Memory B cell (primary cell): ENCODE data around the gene SPEN.
"Not testable (repeated sequence)": the region's sequence is repeated elsewhere in the genome, so short reads cannot be mapped to it uniquely, and the experiment has no call there.

ENCODE experiments used
- ATAC-seq: fragments of 150-1000 bp; cut with Tn5 transposase; 2 replicates; pipeline ENCODE4 v1.10.0; 2021; ENCODE audit warnings: low read depth, mild to moderate bottlenecking, moderate library complexity
- DNase-seq, 2 donors: peaks; one replicate each; pipeline ENCODE4 v3.0.0; 2022; ENCODE audit warnings: low spot score in 2 of 2
- H3K27ac Mint-ChIP-seq: one replicate; pipeline ENCODE4 v1.8.0; 2022; ENCODE audit warnings: mild to moderate bottlenecking, moderate library complexity, mixed read lengths
- H3K27me3 Mint-ChIP-seq: one replicate; pipeline ENCODE4 v1.8.0; 2022; ENCODE audit warnings: mixed read lengths
- H3K36me3 Mint-ChIP-seq: one replicate; pipeline ENCODE4 v1.8.0; 2022; ENCODE audit warnings: mild to moderate bottlenecking, mixed read lengths
- H3K4me1 Mint-ChIP-seq: one replicate; pipeline ENCODE4 v1.8.0; 2022; ENCODE audit warnings: mixed read lengths
- H3K4me3 Mint-ChIP-seq: one replicate; pipeline ENCODE4 v1.8.0; 2022; ENCODE audit warnings: mild to moderate bottlenecking, moderate library complexity, mixed read lengths
- H3K9me3 Mint-ChIP-seq: one replicate; pipeline ENCODE4 v1.8.0; 2022; ENCODE audit warnings: mixed read lengths

Gene SPEN

GRCh38 chr1:15820478-15820877 is 27.0 kb upstream of the SPEN start:
- H3K4me1 Mint-ChIP-seq: peaks cover 3% of the 10 kb centered on the region
- H3K27ac Mint-ChIP-seq: no peak overlapping the region
- no peaks in the 10 kb centered on the region for H3K36me3 Mint-ChIP-seq
- no peak overlapping the region for H3K4me3 Mint-ChIP-seq
- ATAC-seq (no peak), DNase-seq (no peak)
- H3K9me3 Mint-ChIP-seq: no peaks in the 10 kb centered on the region
- no peaks in the 10 kb centered on the region for H3K27me3 Mint-ChIP-seq

- DNase-seq (no peak), ATAC-seq (peak; percentile 17)
- H3K4me1 Mint-ChIP-seq: peaks cover 29% of the 10 kb centered on the region
- H3K27me3 Mint-ChIP-seq: no peaks in the 10 kb centered on the region
- peak overlapping the region; percentile 46 for H3K27ac Mint-ChIP-seq
- H3K36me3 Mint-ChIP-seq: no peaks in the 10 kb centered on the region
- no peak overlapping the region for H3K4me3 Mint-ChIP-seq
- H3K9me3 Mint-ChIP-seq: no peaks in the 10 kb centered on the region
Observed at GRCh38 chr1:15825800-15826199, 21.7 kb upstream of the SPEN start.

GRCh38 chr1:15826810-15827507 is 20.5 kb upstream of the SPEN start:
- H3K9me3 Mint-ChIP-seq: no peaks in the 10 kb centered on the region
- peaks cover 3% of the 10 kb centered on the region for H3K36me3 Mint-ChIP-seq
- H3K27ac Mint-ChIP-seq: no peak overlapping the region
- H3K27me3 Mint-ChIP-seq: no peaks in the 10 kb centered on the region
- DNase-seq (no peak), ATAC-seq (no peak)
- peaks cover 35% of the 10 kb centered on the region for H3K4me1 Mint-ChIP-seq
- no peak overlapping the region for H3K4me3 Mint-ChIP-seq

GRCh38 chr1:15827567-15827966 is 19.9 kb upstream of the SPEN start:
- DNase-seq, H3K36me3 Mint-ChIP-seq, H3K9me3 Mint-ChIP-seq, H3K4me3 Mint-ChIP-seq, ATAC-seq, H3K27ac Mint-ChIP-seq, H3K27me3 Mint-ChIP-seq: not testable (repeated sequence)
- H3K4me1 Mint-ChIP-seq: peaks cover 35% of the 10 kb centered on the region

- H3K27me3 Mint-ChIP-seq, H3K9me3 Mint-ChIP-seq, DNase-seq, H3K36me3 Mint-ChIP-seq, H3K4me3 Mint-ChIP-seq, ATAC-seq: not testable (repeated sequence)
- H3K27ac Mint-ChIP-seq: peak overlapping the region; percentile 88
- H3K4me1 Mint-ChIP-seq: peaks cover 35% of the 10 kb centered on the region
Observed at GRCh38 chr1:15828931-15829330, 18.6 kb upstream of the SPEN start.

DNA sequence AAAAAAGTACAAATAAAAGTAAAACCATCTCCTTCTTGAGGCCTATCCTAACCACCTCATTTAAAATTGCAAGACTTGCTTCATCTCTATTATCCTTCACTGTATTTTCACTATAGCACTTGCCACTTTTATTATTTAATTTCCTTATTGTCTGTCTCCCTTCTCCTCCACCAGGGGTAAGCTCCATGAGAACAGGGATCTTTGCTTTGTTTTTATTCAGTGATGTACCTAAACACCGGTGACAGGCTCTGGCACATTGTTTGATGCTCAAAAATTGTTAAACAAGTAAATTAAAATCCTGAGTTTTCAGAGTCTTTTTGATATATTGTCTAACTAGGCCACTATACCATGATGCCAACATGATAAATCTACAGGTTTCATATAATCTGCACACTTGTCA is 17.2 kb upstream of the SPEN start:
- peaks cover 3% of the 10 kb centered on the region for H3K36me3 Mint-ChIP-seq
- no peaks in the 10 kb centered on the region for H3K27me3 Mint-ChIP-seq
- DNase-seq: no peak
- peaks cover 35% of the 10 kb centered on the region for H3K4me1 Mint-ChIP-seq
- ATAC-seq: no peak
- H3K4me3 Mint-ChIP-seq: peak overlapping the region; percentile 81
- peak overlapping the region; percentile 88 for H3K27ac Mint-ChIP-seq
- no peaks in the 10 kb centered on the region for H3K9me3 Mint-ChIP-seq

GRCh38 chr1:15833069-15833679 is 14.3 kb upstream of the SPEN start:
- no peaks in the 10 kb centered on the region for H3K9me3 Mint-ChIP-seq
- H3K36me3 Mint-ChIP-seq: peaks cover 3% of the 10 kb centered on the region
- DNase-seq (no peak), ATAC-seq (no peak)
- peak overlapping the region; percentile 91 for H3K4me3 Mint-ChIP-seq
- H3K4me1 Mint-ChIP-seq: peaks cover 26% of the 10 kb centered on the region
- H3K27ac Mint-ChIP-seq: peak overlapping the region; percentile 97
- no peaks in the 10 kb centered on the region for H3K27me3 Mint-ChIP-seq

DNA sequence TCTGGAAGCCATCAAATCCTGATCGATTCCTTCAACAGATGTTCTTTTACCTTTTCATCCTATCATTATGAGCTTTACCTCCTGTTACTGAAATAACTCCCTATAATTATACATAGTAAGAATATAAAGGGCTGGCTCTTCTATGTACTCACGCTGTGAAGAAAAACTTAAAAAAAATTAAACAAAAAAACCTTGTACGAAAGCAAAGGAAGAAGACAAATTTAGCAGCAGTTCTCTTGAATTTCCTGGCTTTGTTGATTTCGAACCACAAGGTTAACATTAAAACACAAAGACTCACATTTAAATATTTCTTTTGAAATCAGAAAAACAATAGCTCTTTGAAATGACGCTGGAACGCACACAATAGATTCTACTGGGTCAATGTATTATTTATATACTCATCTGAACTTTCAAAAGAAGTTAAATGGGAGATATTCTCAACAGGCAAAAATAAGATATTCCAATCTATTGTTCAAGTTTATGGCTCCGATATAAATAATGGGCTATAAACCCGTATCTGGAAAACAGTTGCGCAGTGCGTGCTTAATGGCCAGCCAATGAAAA is 13.6 kb upstream of the SPEN start:
- Mint-ChIP-seq H3K4me3 (peak overlapping the region; percentile 91), H3K4me1 (peaks cover 25% of the 10 kb centered on the region), H3K27ac (peak overlapping the region; percentile 97), H3K9me3 (no peaks in the 10 kb centered on the region), H3K27me3 (no peaks in the 10 kb centered on the region), H3K36me3 (peaks cover 3% of the 10 kb centered on the region)
- ATAC-seq (no peak), DNase-seq (no peak)

DNA sequence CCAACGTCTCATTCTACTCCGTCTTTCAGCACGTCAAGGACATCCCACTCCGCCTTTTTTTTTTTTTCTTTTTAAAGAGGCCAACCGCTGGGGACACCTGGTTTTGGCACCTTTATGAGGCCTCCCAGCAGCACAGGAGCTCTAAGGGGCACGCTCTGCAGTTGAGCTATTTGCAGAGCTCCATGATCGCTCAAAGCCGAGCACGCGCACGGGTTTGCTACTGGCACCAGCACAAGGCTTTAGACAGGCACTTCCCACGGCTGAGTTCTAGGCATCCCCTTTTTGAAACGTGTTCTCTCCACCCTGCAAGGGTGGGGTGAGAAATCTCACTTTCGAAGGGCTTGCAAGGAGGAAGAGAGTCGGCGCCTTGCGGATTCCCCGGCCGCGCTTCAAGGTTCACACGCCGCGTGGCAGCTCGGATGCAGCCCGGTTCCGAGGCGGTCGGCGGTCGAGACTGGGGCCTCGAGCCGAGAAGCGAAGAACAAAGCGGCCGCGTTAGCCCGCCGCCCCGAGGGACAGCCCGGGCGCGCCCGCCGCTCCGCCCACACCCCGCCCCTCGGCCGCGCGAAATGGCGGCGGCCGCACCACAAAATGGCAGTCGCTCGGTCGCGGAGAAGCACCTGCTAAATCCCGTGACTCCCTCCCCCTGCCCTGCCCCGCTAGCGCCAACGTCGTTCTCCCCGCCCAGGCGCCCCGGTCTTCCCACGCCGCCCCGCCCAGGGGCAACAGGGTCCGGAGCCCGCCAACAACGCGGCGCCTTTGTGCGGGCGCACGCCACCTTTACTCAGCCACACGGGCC is 12.9 kb upstream of the SPEN start:
- Mint-ChIP-seq H3K4me3 (peak overlapping the region; percentile 91), H3K4me1 (peaks cover 21% of the 10 kb centered on the region), H3K36me3 (peaks cover 3% of the 10 kb centered on the region), H3K9me3 (no peaks in the 10 kb centered on the region), H3K27ac (peak overlapping the region; percentile 97), H3K27me3 (no peaks in the 10 kb centered on the region)
- ATAC-seq (peak; percentile 51), DNase-seq (peak; percentile 81 to 83)

- Mint-ChIP-seq H3K27me3 (no peaks in the 10 kb centered on the region), H3K9me3 (no peaks in the 10 kb centered on the region), H3K27ac (peak overlapping the region; percentile 97), H3K36me3 (peaks cover 3% of the 10 kb centered on the region), H3K4me3 (peak overlapping the region; percentile 91), H3K4me1 (peaks cover 14% of the 10 kb centered on the region)
- DNase-seq (no peak), ATAC-seq (no peak)
Observed at GRCh38 chr1:15835205-15835740, 12.2 kb upstream of the SPEN start.

- Mint-ChIP-seq H3K4me1 (peaks cover 7% of the 10 kb centered on the region), H3K27me3 (no peaks in the 10 kb centered on the region), H3K9me3 (no peaks in the 10 kb centered on the region), H3K4me3 (peak overlapping the region; percentile 91), H3K36me3 (peaks cover 3% of the 10 kb centered on the region), H3K27ac (peak overlapping the region; percentile 97)
- ATAC-seq (peak; percentile 28), DNase-seq (peak; percentile 92 to 96)
Observed at GRCh38 chr1:15835741-15836510, 11.6 kb upstream of the SPEN start.

DNA sequence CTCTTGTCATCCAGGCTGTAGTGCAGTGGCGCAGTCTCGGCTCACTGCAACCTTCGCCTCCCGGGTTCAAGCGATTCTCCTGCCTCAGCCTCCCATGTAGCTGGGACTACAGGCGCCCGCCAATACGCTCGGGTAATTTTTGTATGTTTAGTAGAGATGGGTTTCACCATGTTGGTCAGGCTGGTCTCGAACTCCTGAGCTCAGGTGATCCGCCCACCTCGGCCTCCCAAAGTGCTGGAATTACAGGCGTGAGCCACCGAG is 11.1 kb upstream of the SPEN start:
- not testable (repeated sequence) for H3K27me3 Mint-ChIP-seq, ATAC-seq, H3K36me3 Mint-ChIP-seq, DNase-seq, H3K9me3 Mint-ChIP-seq, H3K4me1 Mint-ChIP-seq
- H3K4me3 Mint-ChIP-seq: peak overlapping the region; percentile 91
- peak overlapping the region; percentile 97 for H3K27ac Mint-ChIP-seq

GRCh38 chr1:15836772-15837669 is 10.5 kb upstream of the SPEN start:
- H3K4me3 Mint-ChIP-seq: peak overlapping the region; percentile 91
- H3K27me3 Mint-ChIP-seq: no peaks in the 10 kb centered on the region
- no peaks in the 10 kb centered on the region for H3K9me3 Mint-ChIP-seq
- ATAC-seq (peak; percentile 46), DNase-seq (peak; percentile 77 to 79)
- no peaks in the 10 kb centered on the region for H3K36me3 Mint-ChIP-seq
- H3K4me1 Mint-ChIP-seq: peaks cover 3% of the 10 kb centered on the region
- peak overlapping the region; percentile 97 for H3K27ac Mint-ChIP-seq
